HG03342 (cell line): ENCODE measurements around the gene B3GAT1.

Source experiments
- ATAC-seq: cut with Tn5 transposase; IDR thresholded peaks from one replicate; pipeline ENCODE4 v1.9.1; 2021; ENCODE audit warnings: mild to moderate bottlenecking, moderate library complexity; ENCODE audit not compliant: unreplicated experiment

B3GAT1 gene

DNA sequence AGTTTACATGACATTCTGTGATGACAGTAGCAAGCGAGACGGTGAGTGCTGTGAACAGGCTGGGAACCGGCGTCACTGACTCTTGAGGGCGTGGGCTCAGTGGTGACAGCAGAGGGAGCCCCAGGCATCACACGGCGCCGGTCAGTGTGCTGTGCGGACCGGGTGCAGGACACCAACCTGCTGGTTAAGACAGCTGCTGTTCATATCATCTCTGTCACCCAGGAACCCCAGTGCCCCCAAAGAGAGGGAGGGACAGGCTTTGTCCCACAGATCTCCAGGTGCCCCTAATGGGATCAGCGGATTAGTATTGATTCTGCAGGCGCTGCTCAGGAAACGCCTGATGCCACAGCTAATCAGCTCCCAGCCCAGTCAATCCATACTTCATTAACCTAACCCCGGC is 18.4 kb downstream of the B3GAT1 start:
- no peak for ATAC-seq

DNA sequence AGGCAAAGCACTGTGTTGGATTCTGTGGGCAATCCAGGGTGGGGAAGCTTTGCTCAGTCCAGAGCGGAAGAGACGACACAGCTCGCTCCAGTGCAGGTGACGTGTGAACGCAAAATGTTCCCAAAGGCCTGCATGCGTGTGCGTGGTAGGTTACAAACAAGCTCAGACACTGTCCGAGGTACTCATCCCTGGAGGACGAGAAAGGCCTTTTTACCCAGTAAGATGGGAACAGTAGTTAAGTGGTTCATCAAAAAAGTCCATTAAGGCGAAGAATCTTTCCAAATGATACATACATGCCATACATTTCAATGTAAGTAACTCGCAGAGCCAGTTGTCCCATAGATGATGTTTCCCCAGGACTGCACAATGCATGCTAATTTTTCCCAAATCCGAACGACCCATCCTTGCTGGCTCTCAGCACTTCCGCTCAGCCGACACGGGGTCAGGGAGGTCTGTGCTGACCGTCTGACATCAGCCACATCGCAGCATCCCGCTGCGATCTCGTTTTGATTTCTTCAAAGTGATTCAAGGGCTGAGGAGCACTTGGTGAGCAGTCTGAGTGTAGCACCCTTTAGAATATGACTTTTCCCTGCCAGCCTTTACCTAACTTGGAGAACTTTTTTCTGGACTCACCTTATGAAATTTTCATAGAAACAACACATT is 19.0 kb downstream of the B3GAT1 start:
- no peak for ATAC-seq

DNA sequence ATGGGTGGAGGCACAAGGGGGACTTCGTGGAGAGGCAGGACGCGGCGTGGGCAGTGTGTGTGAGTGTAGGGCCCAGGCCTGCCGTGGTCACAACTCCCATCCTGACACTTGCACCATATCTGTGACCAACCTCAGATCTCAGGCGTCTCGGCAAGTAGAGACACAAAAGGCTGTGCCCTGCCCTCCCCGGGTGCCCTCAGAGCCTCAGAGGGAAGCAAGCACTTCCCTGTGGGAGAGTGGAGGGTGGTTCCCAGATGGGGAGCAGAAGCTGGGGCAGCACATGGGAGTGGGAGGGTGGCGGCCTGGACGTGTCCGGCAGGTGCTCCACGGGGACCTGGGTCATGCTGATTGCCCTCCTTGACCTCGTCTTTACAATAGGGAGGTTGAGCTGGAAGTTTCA is 20.4 kb downstream of the B3GAT1 start:
- ATAC-seq, result no peak

- no peak for ATAC-seq
Observed at GRCh38 chr11:134390706-134391569, 21.1 kb downstream of the B3GAT1 start.

GRCh38 chr11:134389464-134390180 is 22.4 kb downstream of the B3GAT1 start:
- no peak for ATAC-seq

DNA sequence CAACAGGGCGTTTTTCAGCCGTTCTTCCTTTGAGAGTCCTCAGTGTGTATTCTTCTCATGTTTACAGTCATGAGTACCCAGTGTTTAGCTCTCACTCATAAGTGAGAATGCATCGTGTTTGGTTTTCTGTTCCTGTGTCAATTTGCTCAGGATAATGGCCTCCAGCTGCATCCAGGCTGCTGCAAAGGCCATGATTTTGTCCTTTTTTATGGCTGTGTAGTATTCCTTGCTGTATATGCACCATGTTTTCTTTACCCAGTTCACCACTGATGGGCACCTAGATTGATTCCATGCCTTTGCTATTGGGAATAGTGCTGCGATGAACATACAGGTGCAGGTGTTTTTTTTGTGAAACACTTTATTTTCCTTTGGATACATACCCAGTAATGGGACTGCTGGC is 23.5 kb downstream of the B3GAT1 start:
- no peak for ATAC-seq

GRCh38 chr11:134387501-134387900 is 24.5 kb downstream of the B3GAT1 start:
- ATAC-seq, result no peak

DNA sequence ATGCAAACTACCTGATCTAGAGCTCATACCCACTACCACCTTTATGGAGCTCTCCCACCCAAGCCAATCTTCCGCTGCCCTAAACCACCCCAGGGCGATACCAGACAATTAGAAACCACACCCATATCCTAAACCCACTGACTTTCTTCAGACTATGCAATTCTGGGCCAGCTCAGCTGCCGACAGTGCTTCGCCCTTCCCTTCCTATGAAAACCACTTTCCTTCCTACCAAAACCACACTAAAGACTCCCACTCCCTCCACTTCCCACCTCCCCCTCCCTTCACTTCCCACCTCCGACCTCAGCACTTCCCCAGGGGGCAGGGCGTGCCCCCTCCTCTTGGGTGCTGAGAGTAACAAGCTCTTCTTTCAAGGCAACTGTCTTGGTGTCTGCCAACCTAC is 25.1 kb downstream of the B3GAT1 start:
- no peak for ATAC-seq

GRCh38 chr11:134385774-134386565 is 26.1 kb downstream of the B3GAT1 start:
- no peak for ATAC-seq

GRCh38 chr11:134385171-134385570 is 26.9 kb downstream of the B3GAT1 start:
- ATAC-seq, result no peak

DNA sequence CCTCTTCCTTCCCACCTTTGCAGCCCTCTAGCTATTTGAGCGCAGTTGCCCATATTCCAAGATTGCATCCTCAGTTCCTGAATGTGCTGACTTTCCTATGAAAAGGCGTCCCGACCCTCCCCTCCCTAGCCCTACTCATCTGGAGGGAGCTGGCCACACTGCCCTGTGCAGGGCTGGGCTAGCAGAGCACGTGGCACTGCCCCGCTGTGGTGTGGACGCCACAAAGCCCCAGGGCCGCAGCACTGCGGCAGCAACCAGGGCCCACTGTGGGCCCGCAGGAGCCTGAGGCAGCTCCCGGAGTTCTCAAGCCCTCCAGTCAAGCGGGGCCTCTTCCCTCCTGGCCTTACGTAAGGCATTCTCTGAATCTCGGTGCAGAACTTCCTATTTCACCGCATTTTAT is 27.6 kb downstream of the B3GAT1 start:
- ATAC-seq, result no peak

- ATAC-seq, result no peak
Observed at GRCh38 chr11:134383576-134384221, 28.3 kb downstream of the B3GAT1 start.

DNA sequence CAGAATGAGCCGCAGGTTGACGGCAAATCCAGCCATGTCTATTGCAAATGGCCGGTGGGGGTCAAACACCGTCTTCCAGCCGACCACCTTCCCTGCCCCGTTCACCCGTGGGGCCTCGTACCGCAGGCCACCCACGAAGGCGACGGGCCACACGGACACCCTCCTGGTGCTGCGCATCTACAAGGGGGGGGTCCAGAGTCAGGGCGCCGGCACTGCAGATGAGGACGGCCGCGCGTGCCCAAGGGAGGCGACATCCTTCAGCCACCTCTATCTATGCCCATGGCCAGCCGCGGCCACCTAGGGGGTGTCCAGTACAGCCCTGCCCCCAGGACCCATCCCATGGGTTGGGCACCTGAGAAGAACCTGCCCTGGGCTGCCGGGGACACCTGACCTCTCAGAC is 29.2 kb downstream of the B3GAT1 start:
- ATAC-seq, result no peak

- no peak for ATAC-seq
Observed at GRCh38 chr11:134382257-134382656, 29.8 kb downstream of the B3GAT1 start.

DNA sequence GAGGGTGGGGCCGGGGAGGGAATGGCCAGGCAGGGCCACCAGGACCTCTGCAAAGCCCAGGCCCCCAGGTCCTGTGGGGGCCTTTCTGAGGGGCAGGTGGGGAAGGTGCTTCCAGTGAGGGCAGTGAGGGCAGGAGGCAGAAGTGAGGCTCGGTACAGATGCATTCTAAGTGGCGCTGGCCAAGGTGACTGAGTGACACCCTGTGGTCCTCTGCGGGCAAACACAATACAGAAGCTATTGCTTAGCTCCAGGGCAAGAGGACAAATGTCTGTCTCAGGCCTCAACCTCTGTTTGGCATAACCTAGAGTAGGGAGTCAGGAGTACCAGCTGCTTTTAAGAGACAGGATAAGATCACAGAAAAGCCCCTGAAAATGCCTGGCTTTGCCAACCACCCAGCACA is 31.3 kb downstream of the B3GAT1 start:
- ATAC-seq, result no peak

DNA sequence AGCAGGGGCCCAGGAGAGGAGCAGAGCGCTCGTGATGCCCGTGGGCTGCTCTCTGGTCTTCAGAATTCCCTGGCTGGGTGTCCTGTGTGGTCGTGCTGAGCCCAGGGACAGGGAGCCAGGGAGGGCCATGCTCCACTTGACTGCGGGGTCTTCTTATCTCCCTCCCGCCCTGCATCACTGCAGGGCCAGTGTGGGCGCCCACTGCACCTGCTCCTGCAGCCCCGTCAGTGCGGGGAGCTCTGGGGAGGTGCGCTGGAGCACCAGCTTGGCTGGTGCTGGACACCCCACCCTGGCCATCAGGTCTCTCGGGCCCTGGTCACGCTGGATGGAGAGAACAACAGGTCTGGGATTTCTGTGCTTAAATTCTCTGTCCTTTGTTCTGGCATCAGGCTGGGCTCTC is 31.8 kb downstream of the B3GAT1 start:
- no peak for ATAC-seq

DNA sequence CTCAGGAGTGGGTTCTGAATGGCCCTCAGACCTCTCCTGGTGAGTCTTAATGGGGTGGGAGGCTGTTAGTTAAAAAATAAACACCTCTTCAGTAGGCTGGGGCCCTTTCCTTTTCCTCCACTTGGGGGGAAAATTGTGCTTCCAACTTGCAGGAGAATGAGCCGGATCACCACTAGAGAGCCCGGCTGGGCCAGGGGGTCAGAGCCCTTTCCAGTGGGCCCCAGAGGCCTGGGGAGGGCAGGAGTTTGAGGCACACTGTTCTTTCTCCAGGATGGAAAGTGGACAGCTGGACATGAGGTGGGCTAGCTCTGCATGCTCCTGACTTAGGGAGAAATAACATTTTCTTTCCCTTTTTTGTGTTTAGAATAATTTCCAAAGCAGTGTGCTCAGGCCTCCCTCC is 32.8 kb downstream of the B3GAT1 start:
- ATAC-seq, result no peak

DNA sequence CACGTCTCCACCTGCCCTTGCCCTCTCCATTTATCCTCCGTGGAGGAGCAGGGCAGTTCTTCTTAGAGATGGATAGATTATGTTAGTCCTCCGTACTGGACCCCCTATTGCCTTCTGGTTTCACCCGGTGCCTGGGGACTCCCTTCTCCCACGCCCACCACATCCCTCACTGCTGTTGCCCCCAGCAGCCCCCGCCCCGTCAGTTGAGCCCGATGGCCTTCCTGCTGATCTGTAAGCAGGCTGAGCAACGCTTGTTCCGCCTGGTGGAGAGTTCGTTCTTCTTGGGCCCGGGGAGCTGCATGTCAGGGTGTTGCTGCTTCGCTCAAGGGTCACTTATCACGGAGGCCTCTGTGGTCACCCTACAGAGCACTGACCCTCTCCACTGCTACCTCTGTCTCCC is 34.2 kb downstream of the B3GAT1 start:
- no peak for ATAC-seq

DNA sequence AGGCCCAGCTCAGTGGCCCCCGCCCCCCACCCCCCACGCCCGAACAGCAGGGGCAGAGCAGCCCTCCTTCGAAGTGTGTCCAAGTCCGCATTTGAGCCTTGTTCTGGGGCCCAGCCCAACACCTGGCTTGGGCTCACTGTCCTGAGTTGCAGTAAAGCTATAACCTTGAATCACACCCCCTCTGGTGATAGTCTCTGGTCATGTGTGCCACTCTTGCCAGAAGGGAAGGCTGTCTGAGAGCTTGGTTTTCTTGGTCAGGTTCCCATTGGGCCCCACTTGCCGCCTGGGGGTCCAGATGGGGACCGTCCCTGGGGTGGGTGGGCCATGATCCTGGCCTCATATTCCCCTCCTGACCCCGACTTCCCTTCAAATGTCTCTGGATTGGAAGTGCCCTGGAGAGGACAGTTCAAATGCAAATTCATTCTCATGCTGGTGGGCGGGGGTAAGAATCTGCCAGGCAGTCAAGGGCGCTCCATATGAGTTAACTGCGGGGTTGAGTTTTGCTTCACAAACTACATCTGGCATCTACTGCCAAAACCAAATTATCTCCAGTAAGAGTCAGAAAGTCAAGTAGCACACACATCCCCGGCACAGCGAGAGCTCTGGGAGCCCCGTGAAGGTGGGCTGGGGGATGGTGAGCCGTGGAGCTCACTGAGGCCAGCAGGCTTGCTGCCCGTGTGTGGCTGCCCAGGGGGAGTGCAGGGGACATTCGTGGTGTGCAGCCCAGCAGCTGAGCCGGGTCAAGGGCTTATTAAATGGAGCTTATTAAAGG is 35.7 kb downstream of the B3GAT1 start:
- ATAC-seq, result no peak
